ENCODE data around the gene ZNF629. TPM values are rescaled to one million over a fixed set of nuclear protein-coding genes. Genes with fewer than 3 reads are reported as not detected.

Gene ZNF629
- total RNA-seq, 1 donor = 16.3 TPM

- Histone ChIP-seq H3K36me3 (ENCODE audit: insufficient read depth, low read length) (peaks cover 39% of the 10 kb centered on the region), H3K4me3 (ENCODE audit: insufficient read depth, low read length) (peak overlapping the region; percentile 89), H3K27me3 (ENCODE audit: insufficient read depth, low read length) (no peaks in the 10 kb centered on the region), H4K20me1 (ENCODE audit: insufficient read depth, low read length) (peaks cover 3% of the 10 kb centered on the region), H2AFZ (ENCODE audit: low read length) (peak overlapping the region; percentile 66), H3K79me2 (ENCODE audit: insufficient read depth, low read length) (no peaks in the 10 kb centered on the region), H3K4me1 (ENCODE audit: insufficient read depth, low read length) (peaks cover 14% of the 10 kb centered on the region), H3K27ac (ENCODE audit: low read depth, low read length) (peak overlapping the region; percentile 74), H3K9me3 (ENCODE audit: low read depth, low read length) (no peaks in the 10 kb centered on the region), H3K4me2 (ENCODE audit: insufficient read depth, low read length) (peak overlapping the region; percentile 92)
- TF ChIP-seq CTCF (IDR thresholded peaks at IDR 0.05; ENCODE audit: extremely low read depth, low read depth, low read length) = no peak
- DNase-seq (ENCODE audit: insufficient read length, low spot score, missing footprints) = peak; percentile 99
Observed at GRCh38 chr16:30775392-30776188, 11.4 kb downstream of the ZNF629 start.

DNA sequence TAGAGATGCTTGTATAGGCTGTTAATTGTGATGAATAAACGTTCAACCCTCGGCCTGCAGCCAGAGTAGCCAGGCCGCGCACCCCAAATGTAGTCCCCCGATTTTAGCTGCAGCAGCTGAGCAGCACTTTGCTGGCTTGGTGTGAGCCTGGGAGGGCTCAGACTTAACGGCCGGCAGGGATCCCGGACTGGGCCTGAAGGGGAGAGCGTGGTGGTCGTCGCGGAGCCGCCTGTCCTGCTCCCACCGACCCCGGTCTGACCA lies 11.9 kb downstream of the ZNF629 start:
- H3K4me1 ChIP-seq (ENCODE audit: insufficient read depth, low read length) = peaks cover 14% of the 10 kb centered on the region
- H3K4me3 ChIP-seq (ENCODE audit: insufficient read depth, low read length) = peak overlapping the region; percentile 89
- H3K27ac ChIP-seq (ENCODE audit: low read depth, low read length) = peak overlapping the region; percentile 74
- peaks cover 3% of the 10 kb centered on the region for H4K20me1 ChIP-seq (ENCODE audit: insufficient read depth, low read length)
- peak overlapping the region; percentile 66 for H2AFZ ChIP-seq (ENCODE audit: low read length)
- no peak for TF ChIP-seq CTCF (IDR thresholded peaks at IDR 0.05; ENCODE audit: extremely low read depth, low read depth, low read length)
- DNase-seq (ENCODE audit: insufficient read length, low spot score, missing footprints) = no peak
- no peaks in the 10 kb centered on the region for H3K79me2 ChIP-seq (ENCODE audit: insufficient read depth, low read length)
- peaks cover 43% of the 10 kb centered on the region for H3K36me3 ChIP-seq (ENCODE audit: insufficient read depth, low read length)
- H3K27me3 ChIP-seq (ENCODE audit: insufficient read depth, low read length) = no peaks in the 10 kb centered on the region
- H3K4me2 ChIP-seq (ENCODE audit: insufficient read depth, low read length) = peak overlapping the region; percentile 92
- H3K9me3 ChIP-seq (ENCODE audit: low read depth, low read length) = no peaks in the 10 kb centered on the region

DNA sequence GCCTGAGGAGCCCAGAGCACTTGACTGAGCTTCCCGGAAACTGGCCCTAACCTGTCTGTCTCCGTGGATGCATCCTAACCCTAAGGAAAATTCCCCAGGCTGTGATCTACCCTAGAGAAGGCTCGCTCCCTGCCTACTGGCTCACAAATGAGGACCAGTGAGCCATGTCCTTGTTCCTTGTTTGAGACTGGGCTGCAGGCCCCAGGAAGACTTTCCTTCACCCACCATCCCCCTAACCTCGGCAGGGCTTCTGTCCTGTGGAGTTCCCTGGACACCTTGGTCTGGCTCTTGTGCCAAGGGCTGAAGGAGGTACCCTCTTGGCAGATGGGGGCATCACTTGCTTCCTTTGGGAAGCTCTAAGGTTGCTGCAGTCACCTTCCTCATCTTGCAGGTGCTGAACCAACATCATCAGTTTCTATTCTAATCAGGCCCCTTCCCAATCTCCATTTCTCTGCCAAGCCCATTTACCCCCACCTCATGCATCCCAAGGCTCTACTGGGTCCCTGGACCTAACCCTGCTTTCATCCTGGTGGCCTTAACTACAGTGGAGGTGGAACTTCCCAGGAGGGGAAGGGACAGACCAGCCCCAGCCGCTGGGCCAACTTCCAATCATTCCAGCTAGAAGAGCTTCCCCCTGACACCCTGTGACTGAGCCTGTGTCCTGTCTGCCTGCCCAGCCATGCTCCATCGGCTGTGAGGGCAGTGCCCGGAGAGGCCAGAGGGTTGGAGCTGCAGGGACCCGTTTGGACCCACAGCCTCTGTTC lies 12.5 kb downstream of the ZNF629 start:
- H3K27me3 ChIP-seq (ENCODE audit: insufficient read depth, low read length) = no peaks in the 10 kb centered on the region
- H3K27ac ChIP-seq (ENCODE audit: low read depth, low read length) = peak overlapping the region; percentile 74
- peaks cover 44% of the 10 kb centered on the region for H3K36me3 ChIP-seq (ENCODE audit: insufficient read depth, low read length)
- no peak for TF ChIP-seq CTCF (IDR thresholded peaks at IDR 0.05; ENCODE audit: extremely low read depth, low read depth, low read length)
- peaks cover 14% of the 10 kb centered on the region for H3K4me1 ChIP-seq (ENCODE audit: insufficient read depth, low read length)
- no peaks in the 10 kb centered on the region for H3K79me2 ChIP-seq (ENCODE audit: insufficient read depth, low read length)
- H4K20me1 ChIP-seq (ENCODE audit: insufficient read depth, low read length) = peaks cover 3% of the 10 kb centered on the region
- peak overlapping the region; percentile 66 for H2AFZ ChIP-seq (ENCODE audit: low read length)
- H3K4me3 ChIP-seq (ENCODE audit: insufficient read depth, low read length) = peak overlapping the region; percentile 89
- peak overlapping the region; percentile 92 for H3K4me2 ChIP-seq (ENCODE audit: insufficient read depth, low read length)
- peak; percentile 75 for DNase-seq (ENCODE audit: insufficient read length, low spot score, missing footprints)
- no peaks in the 10 kb centered on the region for H3K9me3 ChIP-seq (ENCODE audit: low read depth, low read length)

DNA sequence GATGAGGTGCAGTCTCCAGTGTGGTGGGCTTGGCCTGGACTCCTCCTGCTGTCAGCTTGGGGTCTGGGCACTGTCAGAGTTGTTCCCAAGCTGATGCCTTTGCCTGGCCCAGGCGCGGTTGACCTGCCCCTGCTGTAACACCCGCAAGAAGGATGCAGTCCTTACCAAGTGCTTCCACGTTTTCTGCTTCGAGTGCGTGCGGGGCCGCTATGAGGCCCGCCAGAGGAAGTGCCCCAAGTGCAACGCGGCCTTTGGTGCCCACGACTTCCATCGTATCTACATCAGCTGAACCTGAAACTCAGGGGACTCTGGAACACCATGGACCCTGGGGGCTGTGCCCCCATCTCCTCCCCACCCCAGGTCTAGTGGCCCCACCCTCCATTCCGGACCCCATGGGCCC lies 13.2 kb downstream of the ZNF629 start:
- H3K27ac ChIP-seq (ENCODE audit: low read depth, low read length) = no peak overlapping the region
- H3K9me3 ChIP-seq (ENCODE audit: low read depth, low read length) = no peaks in the 10 kb centered on the region
- peaks cover 14% of the 10 kb centered on the region for H3K4me1 ChIP-seq (ENCODE audit: insufficient read depth, low read length)
- no peak overlapping the region for H3K4me2 ChIP-seq (ENCODE audit: insufficient read depth, low read length)
- peaks cover 50% of the 10 kb centered on the region for H3K36me3 ChIP-seq (ENCODE audit: insufficient read depth, low read length)
- no peak overlapping the region for H3K4me3 ChIP-seq (ENCODE audit: insufficient read depth, low read length)
- peak; percentile 54 for DNase-seq (ENCODE audit: insufficient read length, low spot score, missing footprints)
- peaks cover 3% of the 10 kb centered on the region for H4K20me1 ChIP-seq (ENCODE audit: insufficient read depth, low read length)
- H2AFZ ChIP-seq (ENCODE audit: low read length) = no peak overlapping the region
- no peaks in the 10 kb centered on the region for H3K27me3 ChIP-seq (ENCODE audit: insufficient read depth, low read length)
- no peak for TF ChIP-seq CTCF (IDR thresholded peaks at IDR 0.05; ENCODE audit: extremely low read depth, low read depth, low read length)
- no peaks in the 10 kb centered on the region for H3K79me2 ChIP-seq (ENCODE audit: insufficient read depth, low read length)

Measured in osteoblast (primary cell).